GM21367 (cell line): ENCODE measurements around the gene IKBIP.
"Not testable (repeated sequence)": the region's sequence is repeated elsewhere in the genome, so short reads cannot be mapped to it uniquely, and the experiment has no call there.

Experiments
- ATAC-seq: cut with Tn5 transposase; IDR thresholded peaks from one replicate; pipeline ENCODE4 v1.9.1; 2021; ENCODE audit not compliant: unreplicated experiment

Gene IKBIP, protein sequence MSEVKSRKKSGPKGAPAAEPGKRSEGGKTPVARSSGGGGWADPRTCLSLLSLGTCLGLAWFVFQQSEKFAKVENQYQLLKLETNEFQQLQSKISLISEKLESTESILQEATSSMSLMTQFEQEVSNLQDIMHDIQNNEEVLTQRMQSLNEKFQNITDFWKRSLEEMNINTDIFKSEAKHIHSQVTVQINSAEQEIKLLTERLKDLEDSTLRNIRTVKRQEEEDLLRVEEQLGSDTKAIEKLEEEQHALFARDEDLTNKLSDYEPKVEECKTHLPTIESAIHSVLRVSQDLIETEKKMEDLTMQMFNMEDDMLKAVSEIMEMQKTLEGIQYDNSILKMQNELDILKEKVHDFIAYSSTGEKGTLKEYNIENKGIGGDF

DNA sequence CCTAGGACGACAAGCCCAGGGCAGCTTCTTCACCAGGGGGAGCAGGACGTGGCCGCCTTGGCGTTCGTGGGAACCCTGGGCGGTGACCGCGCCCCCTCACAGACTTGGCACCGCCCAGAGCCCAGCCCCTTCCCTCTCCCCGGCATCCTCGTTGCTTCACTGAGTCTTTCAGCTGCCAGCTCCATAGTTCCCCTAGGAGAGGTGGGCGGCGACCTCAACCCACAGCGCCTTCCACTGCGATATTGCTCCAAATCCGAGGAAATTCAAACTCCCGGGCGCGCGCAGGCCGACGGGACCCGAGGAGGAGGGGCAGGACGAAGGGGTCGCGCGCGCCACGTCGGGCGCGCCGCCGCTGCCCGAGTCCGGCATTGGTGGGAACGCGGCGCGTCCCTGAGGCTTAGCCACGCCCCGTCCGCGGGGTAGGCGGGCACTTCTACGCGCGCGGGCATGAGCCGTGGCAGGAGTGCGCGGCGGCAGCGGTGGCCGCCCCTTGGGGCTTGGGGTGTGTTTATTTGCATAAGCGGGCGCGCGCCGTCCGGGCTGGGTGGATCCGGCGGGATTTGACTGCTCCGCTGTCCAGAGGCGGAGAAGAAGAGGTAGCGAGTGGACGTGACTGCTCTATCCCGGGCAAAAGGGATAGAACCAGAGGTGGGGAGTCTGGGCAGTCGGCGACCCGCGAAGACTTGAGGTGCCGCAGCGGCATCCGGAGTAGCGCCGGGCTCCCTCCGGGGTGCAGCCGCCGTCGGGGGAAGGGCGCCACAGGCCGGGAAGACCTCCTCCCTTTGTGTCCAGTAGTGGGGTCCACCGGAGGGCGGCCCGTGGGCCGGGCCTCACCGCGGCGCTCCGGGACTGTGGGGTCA is at the start of gene IKBIP, which contains the start of gene APAF1:
TSS of gene IKBIP (minus strand) at position 77 of the 860 bp plus-strand sequence. CDS start 87 bp downstream, outside the sequence.
TSS of gene APAF1 (plus strand) at position 579 of the 860 bp plus-strand sequence. CDS start 3,070 bp downstream, outside the sequence.
- ATAC-seq, result peak; percentile 85

DNA sequence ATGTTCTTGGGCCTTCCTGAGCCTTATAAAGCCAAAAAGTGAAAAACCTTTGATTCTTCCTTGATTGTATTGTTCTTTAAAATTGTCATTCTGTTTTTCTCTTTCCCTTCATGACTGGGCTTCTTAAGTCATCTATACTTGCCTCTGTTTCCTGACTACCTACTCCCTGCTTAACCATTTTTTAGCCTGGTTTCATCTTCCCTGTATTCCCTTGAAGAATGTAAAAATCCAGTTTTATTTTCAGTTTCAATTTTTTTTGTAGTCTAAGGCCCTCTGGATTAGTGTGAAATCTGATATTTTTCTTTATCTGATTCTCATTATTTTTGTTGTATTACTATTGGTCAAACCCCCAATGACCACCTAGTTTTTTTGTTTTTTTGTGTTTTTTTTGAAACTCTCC is 46.8 kb upstream of the IKBIP start:
- ATAC-seq, result no peak

DNA sequence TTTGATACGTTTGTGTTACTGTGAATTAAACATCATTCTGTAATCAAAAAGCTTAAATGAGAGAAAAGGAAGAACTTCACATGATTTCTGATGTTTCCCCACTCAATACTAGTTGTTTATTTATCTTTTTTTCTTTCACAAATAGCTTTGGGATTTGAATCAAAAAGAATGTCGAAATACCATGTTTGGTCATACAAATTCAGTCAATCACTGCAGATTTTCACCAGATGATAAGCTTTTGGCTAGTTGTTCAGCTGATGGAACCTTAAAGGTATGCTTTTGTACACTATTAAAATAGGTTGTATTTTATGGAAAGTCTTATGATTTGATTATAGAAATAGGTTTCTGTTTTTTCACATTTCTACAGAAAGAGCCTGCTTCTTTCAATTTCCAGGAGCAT is 42.0 kb upstream of the IKBIP start:
- ATAC-seq, result no peak

DNA sequence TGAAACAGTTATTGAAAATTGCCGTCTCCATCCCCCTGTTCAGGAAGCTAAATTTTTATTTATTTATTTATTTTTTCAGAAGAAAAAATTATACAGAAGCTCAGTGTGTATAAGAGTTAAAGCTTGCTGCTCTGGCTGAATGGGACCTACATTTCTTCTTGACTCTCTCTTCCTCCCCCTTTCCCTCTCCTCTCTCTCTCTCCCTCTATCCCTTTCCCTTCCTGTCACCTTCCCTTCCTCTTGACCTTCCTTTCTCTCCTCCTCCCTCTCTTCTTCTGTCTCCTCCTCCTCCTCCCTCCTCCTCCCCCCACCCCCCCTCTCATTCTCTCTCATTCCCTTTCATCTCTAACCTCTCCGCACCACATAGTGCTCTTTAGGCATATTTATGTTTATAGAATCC is 39.6 kb upstream of the IKBIP start:
- ATAC-seq, result no peak

DNA sequence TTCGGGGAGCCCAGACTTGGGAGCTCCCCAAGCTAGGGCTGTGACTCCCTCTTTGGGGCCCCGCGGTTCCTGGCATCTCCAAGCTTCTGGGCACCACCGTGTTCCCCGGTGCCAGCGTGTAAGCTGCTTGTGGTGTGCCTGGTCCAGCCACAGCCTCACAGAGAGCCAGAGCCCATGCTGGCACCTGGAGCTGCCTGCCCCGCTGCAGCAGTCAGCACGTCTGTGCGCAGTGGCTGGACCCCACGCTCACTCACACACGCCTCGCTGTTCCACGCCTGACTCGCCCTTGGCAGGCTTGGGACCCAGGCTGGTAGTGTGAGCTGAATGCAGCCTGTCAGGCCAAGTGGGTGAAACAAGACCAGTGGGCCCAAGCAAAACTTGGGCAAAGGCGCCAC is 35.0 kb upstream of the IKBIP start:
- no peak for ATAC-seq

DNA sequence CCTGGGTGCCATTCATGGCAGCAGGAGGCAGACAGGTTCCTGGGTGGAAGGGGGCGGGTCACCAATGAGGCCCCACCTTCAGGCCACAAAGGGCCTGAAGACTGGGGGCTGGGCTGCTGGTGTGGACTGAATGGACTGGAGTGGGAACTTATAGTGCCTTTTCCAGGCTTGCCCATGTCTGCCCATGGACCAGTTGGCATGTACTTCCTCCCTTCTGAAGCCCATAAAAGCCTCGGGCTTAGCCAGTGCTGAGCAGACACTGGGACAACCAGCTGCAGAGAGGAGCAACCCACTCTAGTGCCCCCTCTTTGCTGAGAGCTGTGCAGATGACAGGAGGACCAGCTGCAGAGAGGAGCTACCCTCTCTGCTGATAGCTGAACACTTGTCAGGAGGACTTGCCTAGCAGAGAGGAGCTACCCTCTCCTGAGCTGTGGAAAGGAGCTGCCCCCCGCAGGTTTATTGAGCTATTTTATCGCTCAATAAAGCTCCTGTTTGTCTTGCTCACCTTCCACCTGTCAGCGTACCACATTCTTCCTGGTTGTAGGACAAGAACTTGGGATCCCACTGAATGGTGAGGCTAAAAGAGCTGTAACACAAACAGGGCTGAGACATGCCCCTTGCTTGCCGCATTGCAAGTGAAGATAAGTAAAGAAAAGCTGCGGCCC is 34.5 kb upstream of the IKBIP start:
- ATAC-seq, result no peak

DNA sequence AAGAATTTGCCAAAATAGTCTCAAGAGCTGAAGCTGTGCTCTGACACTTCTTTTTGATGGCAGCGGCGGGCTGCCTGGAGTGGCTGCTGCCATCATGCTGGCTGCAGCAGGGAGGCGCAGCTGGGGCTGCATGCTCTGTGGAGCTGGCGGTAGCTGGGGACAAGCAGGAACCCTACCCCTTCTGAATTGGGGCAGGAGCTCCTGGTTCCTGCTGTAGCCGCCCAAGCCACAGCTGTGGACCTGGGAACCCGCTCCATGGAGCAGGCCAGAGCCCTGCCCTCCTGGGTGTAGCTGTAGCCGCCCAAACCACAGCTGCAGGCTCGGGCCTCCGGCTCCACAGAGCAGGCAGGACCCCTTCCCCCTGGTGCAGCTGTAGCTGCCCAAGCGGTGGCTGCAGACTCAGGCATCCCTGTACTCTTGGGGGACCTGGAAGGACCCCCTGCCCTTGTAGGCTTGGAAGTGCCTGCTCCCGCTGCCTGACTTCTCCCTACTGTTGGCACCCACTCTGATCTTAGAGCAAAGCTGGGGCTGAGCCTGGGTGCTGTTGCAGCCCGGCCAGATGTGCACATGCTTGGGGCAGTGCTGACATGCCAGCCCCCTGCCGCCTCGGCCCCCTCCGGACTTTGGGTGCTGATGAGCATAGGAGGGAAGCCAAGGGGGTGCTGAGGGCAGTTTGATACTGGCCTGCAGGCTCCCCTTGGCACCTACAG is 33.8 kb upstream of the IKBIP start:
- ATAC-seq, result no peak

DNA sequence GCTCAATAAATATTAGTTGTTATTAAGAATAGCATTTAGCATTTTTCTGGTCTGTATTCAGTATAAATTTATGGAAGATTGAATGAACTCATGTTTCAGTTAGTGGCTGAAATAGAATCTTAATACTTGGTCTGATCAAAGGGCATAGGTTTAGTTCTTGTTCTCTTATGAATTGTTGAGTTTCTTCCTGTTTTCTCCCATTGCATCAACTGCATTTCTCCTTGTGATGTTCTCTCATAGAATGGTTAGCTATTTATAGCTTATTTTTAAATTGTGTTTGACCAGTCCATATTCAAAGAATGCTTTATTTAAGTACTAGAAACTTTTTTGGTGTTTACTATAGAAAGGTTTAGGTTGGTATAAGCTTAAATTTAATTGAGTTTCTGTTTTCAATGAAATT is 30.3 kb upstream of the IKBIP start:
- ATAC-seq, result no peak

DNA sequence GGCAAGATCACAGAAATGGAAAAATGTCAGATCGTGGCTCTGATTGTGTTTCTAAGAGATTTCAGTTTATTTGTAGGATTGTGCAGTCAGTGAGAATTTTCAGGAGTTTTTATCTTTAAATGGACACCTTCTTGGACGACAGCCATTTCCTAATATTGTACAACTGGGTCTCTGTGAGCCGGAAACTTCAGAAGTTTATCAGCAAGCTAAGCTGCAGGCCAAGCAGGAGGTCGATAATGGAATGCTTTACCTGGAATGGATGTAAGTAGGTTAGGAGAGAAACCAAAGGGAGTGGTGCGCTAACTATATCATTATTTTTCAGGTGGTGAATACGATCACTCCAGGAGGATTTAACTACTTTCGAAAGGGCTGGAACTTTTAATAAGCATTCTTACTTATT is 26.9 kb upstream of the IKBIP start:
- ATAC-seq, result no peak

DNA sequence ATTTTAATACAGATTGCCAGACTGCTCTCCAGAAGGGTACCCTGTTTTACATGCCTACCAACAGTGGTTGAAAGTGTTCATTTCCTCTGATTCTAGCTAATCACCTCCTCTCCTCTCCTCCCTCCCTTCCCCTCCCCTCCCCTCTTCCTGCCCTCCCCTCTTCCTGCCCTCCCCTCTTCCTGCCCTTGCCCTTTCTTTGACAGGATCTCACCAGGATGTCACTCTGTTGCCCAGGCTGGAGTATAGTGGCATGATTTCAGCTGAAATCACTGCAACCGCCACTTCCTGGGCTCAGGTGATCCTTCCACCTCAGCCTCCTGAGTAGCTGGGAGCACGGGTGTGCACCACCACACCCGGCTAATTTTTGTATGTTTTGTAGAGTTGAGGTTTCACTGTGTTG is 25.2 kb upstream of the IKBIP start:
- ATAC-seq, result no peak

DNA sequence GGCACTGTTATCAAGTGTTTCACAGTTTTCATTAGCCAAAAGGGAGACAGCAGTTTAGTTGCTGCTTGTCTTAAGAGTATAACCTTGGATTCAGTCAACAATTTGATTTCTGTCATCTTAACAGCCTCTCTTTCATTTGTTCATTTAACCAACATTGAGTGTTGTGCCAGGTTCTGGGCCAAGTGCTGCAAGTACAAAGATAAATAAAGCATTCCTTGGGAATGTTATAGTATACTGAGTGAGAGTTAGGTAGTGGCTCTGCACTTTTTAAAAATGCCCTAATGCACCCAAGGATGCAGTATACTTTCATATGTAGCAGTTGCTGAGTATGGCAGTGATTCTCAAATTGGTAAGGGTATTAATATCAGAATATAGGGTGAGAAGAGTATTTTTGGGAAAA is 15.9 kb upstream of the IKBIP start:
- ATAC-seq, result no peak

DNA sequence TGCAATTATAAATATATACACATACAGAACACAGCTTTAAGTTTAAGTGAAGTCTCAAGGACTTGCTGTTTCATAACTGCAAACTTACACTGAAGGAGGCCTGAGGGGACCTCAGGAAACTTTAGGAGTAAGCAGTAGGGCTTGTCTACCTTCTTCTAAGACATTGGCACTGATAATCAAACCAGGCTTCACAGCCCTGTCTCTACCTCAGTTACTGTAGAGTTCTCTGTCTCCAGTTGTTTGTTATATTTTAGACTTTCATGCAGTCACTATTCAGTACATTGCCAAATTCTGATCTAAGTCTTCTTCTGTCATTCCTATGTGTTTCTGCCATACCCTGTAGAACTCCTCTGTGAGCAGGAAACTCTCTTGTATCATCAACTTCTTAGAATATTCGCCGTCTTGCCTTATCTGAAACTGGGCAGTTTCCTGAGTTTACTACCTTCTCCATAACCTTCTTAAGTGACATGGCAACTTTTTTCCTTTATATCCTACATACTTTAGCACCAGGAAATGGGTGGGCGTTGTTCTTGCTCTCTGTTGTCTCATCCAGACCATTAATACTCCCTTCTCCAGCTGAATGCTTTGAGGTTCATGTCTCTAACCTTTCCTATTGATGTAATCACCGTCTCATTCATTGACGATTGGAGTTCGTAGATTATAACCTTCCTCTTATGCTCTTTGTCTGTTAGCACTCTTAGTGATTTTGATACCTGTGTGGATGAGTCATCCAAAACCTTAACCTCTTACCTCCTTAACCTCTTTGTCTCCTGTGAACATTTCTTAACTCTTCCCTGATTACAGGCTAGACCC is 11.9 kb upstream of the IKBIP start:
- ATAC-seq, result no peak

DNA sequence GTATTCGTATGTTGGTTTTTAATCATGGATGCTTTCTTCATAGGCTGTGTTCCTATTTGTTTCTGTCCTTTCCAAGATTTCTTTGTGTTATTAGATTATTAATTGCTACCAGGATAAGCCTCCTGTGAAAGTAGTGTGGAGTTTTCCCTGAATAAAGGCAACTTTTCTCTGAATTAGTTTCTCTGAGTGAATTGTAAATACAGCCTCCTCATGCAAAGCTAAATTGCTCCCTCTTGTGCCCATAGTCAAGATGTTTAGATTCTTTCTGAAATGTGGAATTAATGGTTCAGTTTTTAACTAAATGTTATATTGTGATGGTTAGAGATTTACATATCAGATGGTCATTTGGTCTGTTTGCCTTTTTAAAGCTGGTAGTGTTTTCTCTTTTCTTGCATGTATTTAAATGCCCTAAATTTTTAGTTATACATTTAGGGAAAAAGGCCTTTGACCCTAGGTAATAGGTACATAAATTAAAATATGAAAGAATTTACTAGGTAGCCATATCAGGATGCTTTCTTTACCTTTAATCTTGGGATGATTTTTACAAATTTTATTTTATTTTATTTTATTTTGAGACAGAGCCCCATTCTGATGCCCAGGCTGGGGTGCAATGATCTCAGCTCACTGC is 9.4 kb upstream of the IKBIP start:
- ATAC-seq, result no peak

DNA sequence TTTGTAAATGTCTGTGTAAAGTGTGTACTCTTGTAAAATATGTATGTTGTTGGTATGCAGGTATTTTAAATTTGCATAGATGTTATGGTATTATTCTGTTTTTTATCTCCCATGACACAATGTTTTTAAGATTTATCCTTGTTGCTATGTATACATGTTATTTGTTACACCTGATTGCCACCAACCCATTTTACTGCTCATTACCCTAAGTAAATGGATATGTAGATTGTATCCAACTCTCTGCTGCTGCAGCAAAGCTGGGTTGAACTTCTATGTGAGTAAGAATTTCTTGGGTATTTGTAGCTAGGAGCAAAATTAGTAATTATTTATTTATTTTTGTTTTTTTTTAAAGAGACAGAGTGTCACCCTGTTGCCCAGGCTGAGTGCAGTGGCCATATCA is 6.7 kb upstream of the IKBIP start:
- no peak for ATAC-seq

DNA sequence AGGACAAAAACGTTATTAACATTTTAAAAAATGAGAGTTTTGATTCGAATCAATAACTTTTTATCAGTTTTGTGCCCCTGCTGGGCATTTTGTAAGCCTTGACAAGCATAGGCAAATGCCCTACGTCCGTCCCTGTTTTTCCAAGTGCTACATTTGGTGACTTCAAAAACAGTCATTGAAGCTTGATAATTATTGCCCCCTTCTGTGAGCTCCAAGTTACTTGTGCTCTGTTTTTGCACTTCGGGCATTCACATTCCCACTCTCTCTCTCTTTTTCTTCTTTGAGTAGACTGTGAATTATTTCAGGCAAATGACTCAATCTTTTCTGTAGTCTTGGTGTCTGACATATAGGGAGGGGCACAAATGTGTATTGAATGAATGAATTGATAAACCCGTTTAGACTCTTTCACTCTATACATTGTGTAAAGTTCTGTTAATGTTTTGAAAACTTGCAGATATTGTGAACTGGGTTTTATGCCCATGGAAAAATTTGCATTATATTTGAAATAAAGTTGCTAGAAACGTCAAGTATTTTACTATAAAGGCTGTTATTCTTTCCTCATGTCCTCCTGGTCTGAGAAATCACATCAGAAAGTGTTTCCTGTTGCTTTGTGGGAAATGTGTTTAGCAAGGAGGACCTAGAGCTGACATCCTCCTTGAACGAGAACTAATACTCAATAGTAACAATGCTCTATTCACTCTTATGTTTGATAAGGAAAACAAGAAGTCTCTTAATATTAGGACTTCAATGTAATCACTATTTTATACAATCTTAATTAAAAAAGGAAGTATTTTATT is 1.9 kb upstream of the IKBIP start:
- no peak for ATAC-seq

DNA sequence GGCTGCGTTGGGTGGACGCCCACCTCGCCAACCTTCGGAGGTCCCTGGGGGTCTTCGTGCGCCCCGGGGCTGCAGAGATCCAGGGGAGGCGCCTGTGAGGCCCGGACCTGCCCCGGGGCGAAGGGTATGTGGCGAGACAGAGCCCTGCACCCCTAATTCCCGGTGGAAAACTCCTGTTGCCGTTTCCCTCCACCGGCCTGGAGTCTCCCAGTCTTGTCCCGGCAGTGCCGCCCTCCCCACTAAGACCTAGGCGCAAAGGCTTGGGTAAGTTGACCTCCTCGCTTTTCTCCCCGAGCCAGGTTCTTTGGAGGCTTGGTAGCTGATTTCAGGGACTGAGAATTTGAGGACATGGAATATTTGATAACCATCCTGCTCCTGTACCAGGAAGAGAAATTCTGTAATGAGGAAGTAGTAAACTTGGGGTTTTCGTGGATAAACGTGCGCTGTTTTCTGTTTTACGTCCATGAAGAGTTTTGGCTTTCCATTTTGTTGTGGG is 1.0 kb upstream of the IKBIP start:
- peak; percentile 0 for ATAC-seq

DNA sequence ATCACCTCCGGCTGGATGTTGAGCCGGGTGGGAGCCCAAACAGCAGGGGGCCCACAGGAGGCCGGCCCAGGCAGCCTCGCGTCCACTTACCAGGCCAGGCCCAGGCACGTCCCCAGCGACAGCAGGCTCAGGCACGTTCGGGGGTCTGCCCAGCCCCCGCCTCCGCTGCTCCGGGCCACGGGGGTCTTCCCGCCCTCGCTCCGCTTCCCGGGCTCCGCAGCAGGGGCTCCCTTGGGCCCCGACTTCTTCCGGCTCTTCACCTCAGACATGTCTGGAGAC is 216 bp downstream of the IKBIP start:
- ATAC-seq, result peak; percentile 9

DNA sequence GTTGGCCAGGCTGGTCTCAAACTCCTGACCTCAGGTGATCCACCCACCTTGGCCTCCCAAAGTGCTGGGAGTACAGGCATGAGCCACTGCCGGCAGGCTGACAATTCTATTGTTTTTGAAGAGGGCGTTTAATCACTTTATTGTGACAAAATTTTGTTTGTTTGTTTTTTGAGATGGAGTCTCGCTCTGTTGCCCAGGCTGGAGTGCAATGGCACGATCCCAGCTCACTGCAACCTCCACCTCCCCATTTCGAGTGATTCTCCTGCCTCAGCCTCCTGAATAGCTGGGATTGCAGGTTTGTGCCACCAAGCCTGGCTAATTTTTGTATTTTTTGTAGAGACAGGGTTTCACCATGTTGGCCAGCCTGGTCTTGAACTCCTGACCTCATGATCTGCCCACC is 1.8 kb downstream of the IKBIP start:
- not testable (repeated sequence) for ATAC-seq

DNA sequence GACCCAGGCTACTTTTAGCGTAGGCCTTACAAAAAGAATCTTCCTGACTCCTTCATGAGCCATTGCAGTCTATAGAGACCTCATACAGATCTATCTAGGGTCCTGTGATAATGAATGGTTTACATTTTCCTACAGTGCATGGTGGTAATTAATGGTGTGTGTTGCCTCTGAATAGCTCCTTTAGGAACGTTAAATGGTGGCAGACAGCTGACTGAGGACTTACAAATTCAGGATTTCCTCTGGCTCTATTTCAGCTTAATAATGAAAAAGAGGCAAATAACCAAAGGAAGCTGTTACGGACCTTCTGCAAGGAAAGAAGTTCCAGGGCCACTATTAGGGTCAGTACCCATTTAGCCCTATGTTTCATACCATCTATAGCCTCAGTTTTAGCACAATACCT is 5.1 kb downstream of the IKBIP start:
- no peak for ATAC-seq
